HepG2 (cell line): ENCODE results near the gene SLC9B2. TPM values are rescaled to one million over a fixed set of nuclear protein-coding genes. Genes with fewer than 3 reads are reported as not detected.

Experiments used
- AGO2 ChIP-seq: fragments of 200-400 bp; formaldehyde crosslinking; optimal IDR thresholded peaks from 2 replicates; pipeline ENCODE3; 2017; ENCODE audit warnings: mild to moderate bottlenecking, low read depth, low read length, moderate library complexity
- BRCA1 ChIP-seq: sonication (generic); formaldehyde crosslinking; IDR thresholded peaks from 2 replicates; pipeline ENCODE4 v1.4.0; 2020; ENCODE audit warnings: missing genetic modification reagents
- CCAR2 ChIP-seq: fragments of 200-400 bp; formaldehyde crosslinking; optimal IDR thresholded peaks from 2 replicates; pipeline ENCODE3; 2018; ENCODE audit warnings: low read depth, mild to moderate bottlenecking, low read length, moderate library complexity
- GATAD1 ChIP-seq: IDR thresholded peaks from 2 replicates; pipeline ENCODE4 v1.6.1; 2016; ENCODE audit warnings: missing genetic modification reagents, missing compliant biosample characterization
- HHEX ChIP-seq: IDR thresholded peaks from 2 replicates; pipeline ENCODE4 v1.6.1; 2016; ENCODE audit warnings: control low read depth
- NAIF1 ChIP-seq: sonication (generic); formaldehyde crosslinking; IDR thresholded peaks from 2 replicates; pipeline ENCODE4 v1.5.0; 2020; ENCODE audit warnings: mild to moderate bottlenecking, missing genetic modification reagents, borderline replicate concordance
- NFE2 ChIP-seq: sonication (generic); formaldehyde crosslinking; IDR thresholded peaks from 2 replicates; pipeline ENCODE4 v1.4.0; 2020; ENCODE audit warnings: missing genetic modification reagents
- PCBP1 ChIP-seq: fragments of 200-400 bp; formaldehyde crosslinking; IDR thresholded peaks from 2 replicates; pipeline ENCODE4 v1.6.1; 2017; ENCODE audit warnings: mild to moderate bottlenecking, low read depth, low read length, borderline replicate concordance
- SP1 ChIP-seq, 2 experiments: fragments of 450-650 bp in 1 of 2; sonication (generic) in 1 of 2; formaldehyde crosslinking in 1 of 2; IDR thresholded peaks; 2 replicates each; pipeline versions ENCODE4 v1.4.0 to v1.6.1; 2016 to 2020; ENCODE audit warnings: missing genetic modification reagents in 1 of 2
- ZBTB8A ChIP-seq: sonication (generic); formaldehyde crosslinking; IDR thresholded peaks from 2 replicates; pipeline ENCODE4 v1.4.0; 2020; ENCODE audit warnings: mild to moderate bottlenecking, low read depth, missing genetic modification reagents, borderline replicate concordance
- ZMAT3 ChIP-seq: sonication (generic); formaldehyde crosslinking; conservative IDR thresholded peaks from 2 replicates; pipeline ENCODE4 v1.7.0; 2021; ENCODE audit warnings: missing genetic modification reagents
- ZNF619 ChIP-seq: sonication (generic); formaldehyde crosslinking; IDR thresholded peaks from 2 replicates; pipeline ENCODE4 v1.4.0; 2020; ENCODE audit warnings: mild to moderate bottlenecking, missing genetic modification reagents
- ZNF720 ChIP-seq: sonication (generic); formaldehyde crosslinking; IDR thresholded peaks from 2 replicates; pipeline ENCODE4 v1.4.0; 2020; ENCODE audit warnings: missing genetic modification reagents
- polyA plus RNA-seq, 8 experiments: library from polyadenylated mRNA; depleted of rRNA in 3 of 8; stranded (reverse) in 7 of 8; unstranded in 1 of 8; fragments of >200 nt; fragmentation: Illumina TruSeq in 4 of 8; extraction: Trizol in 4 of 8; gene quantifications; 2 replicates each; pipeline versions ENCODE4 v1.2.1 to v1.2.3, GENCODE V29; 2011 to 2016; ENCODE audit warnings: low read depth in 4 of 8, missing spikeins in 1 of 8, mixed read lengths in 1 of 8; ENCODE audit not compliant: insufficient read depth in 1 of 8
- total RNA-seq, 5 experiments: library from RNA; depleted of rRNA; stranded (reverse); fragments of >200 nt; fragmentation: Illumina TruSeq; extraction: Trizol; gene quantifications; 2 replicates each; pipeline ENCODE4 v1.2.3, GENCODE V29; 2016; ENCODE audit warnings: low read depth in 1 of 5
- TF ChIP-seq, protein P1 (sequence below): sonication (generic); formaldehyde crosslinking; IDR thresholded peaks from 2 replicates; pipeline ENCODE4 v1.9.0; 2022; ENCODE audit warnings: missing genetic modification reagents, mild to moderate bottlenecking, borderline replicate concordance
- TF ChIP-seq, protein P2 (sequence below): sonication (generic); formaldehyde crosslinking; conservative IDR thresholded peaks from 2 replicates; pipeline ENCODE4 v1.4.0; 2020; ENCODE audit warnings: mild to moderate bottlenecking, missing genetic modification reagents, moderate library complexity
- TF ChIP-seq, protein P3 (sequence below): sonication (generic); formaldehyde crosslinking; IDR thresholded peaks from 2 replicates; pipeline ENCODE4 v1.4.0; 2020; ENCODE audit warnings: missing genetic modification reagents, borderline replicate concordance
- TF ChIP-seq, protein P4 (sequence below): fragments of 450-650 bp; IDR thresholded peaks from 2 replicates; pipeline ENCODE4 v1.6.1; 2016

Gene SLC9B2
- total and polyA plus RNA-seq, 2 of the 13 experiments (the other 11 are each of a cell fraction or from before 2014, with no cell fraction given): 23.5 to 38.5 TPM

DNA sequence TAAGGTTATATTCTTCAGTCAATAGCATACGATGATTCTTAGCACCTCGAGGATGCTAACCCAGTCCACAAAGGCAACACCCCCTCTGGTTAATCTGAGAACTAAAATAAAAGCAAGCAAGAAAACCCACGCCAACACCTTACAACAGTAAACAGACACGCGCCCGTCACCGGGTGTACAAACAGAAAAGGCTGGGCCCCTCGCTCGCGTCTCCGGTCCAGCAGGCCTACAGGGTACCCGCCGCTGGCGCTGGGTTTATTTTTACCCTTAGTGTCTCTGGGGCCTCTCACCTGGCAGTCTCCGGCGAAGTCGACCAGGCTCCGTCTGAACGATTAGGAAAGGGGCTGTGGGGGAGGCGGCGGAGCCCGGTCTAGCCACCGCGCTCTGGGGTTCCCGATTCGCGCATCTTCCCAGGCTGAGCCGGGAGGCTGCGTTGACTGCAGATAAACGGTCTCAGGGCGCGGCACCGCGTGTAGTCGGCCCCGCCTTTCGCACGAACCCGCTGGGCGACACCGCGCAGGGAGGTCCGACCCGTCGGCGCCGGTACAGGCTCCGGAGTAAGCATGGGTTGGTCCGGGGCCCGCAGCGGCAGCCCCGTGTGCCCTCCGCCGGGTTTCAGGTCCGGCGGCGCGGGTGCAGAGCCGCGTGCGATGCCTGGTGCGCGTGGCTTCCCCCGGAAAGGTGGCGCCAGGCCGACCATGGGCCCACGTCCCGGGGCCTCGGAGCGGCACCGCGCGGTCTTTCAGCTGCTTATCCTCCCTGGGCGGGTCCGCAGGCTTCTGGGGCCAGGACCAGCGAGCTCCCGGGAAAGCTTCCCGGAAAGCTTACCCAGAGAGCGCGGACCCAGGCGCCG lies 441 bp downstream of the SLC9B2 start (continued):
- TF ChIP-seq PCBP1: no peak
- peak; percentile 58; the same call in 1 of the 2 replicates for TF ChIP-seq NAIF1 (CRISPR knock-in tag)
- TF ChIP-seq, protein P1, sequence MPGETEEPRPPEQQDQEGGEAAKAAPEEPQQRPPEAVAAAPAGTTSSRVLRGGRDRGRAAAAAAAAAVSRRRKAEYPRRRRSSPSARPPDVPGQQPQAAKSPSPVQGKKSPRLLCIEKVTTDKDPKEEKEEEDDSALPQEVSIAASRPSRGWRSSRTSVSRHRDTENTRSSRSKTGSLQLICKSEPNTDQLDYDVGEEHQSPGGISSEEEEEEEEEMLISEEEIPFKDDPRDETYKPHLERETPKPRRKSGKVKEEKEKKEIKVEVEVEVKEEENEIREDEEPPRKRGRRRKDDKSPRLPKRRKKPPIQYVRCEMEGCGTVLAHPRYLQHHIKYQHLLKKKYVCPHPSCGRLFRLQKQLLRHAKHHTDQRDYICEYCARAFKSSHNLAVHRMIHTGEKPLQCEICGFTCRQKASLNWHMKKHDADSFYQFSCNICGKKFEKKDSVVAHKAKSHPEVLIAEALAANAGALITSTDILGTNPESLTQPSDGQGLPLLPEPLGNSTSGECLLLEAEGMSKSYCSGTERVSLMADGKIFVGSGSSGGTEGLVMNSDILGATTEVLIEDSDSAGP (CRISPR knock-in tag): peak; percentile 89; the same call in 1 of the 2 replicates
- TF ChIP-seq, protein P2, sequence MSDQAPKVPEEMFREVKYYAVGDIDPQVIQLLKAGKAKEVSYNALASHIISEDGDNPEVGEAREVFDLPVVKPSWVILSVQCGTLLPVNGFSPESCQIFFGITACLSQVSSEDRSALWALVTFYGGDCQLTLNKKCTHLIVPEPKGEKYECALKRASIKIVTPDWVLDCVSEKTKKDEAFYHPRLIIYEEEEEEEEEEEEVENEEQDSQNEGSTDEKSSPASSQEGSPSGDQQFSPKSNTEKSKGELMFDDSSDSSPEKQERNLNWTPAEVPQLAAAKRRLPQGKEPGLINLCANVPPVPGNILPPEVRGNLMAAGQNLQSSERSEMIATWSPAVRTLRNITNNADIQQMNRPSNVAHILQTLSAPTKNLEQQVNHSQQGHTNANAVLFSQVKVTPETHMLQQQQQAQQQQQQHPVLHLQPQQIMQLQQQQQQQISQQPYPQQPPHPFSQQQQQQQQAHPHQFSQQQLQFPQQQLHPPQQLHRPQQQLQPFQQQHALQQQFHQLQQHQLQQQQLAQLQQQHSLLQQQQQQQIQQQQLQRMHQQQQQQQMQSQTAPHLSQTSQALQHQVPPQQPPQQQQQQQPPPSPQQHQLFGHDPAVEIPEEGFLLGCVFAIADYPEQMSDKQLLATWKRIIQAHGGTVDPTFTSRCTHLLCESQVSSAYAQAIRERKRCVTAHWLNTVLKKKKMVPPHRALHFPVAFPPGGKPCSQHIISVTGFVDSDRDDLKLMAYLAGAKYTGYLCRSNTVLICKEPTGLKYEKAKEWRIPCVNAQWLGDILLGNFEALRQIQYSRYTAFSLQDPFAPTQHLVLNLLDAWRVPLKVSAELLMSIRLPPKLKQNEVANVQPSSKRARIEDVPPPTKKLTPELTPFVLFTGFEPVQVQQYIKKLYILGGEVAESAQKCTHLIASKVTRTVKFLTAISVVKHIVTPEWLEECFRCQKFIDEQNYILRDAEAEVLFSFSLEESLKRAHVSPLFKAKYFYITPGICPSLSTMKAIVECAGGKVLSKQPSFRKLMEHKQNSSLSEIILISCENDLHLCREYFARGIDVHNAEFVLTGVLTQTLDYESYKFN: no peak
- TF ChIP-seq ZNF619 (CRISPR knock-in tag): no peak
- peak; percentile 96 for TF ChIP-seq AGO2
- no peak for TF ChIP-seq NFE2 (CRISPR knock-in tag)
- no peak for TF ChIP-seq CCAR2
- peak; percentile 27; the same call in 1 of the 2 replicates for TF ChIP-seq ZBTB8A (CRISPR knock-in tag)
- TF ChIP-seq BRCA1 (CRISPR knock-in tag): 0 out of 2 replicates have a peak, but pooled peaks have one; percentile 67
- TF ChIP-seq, protein P3, sequence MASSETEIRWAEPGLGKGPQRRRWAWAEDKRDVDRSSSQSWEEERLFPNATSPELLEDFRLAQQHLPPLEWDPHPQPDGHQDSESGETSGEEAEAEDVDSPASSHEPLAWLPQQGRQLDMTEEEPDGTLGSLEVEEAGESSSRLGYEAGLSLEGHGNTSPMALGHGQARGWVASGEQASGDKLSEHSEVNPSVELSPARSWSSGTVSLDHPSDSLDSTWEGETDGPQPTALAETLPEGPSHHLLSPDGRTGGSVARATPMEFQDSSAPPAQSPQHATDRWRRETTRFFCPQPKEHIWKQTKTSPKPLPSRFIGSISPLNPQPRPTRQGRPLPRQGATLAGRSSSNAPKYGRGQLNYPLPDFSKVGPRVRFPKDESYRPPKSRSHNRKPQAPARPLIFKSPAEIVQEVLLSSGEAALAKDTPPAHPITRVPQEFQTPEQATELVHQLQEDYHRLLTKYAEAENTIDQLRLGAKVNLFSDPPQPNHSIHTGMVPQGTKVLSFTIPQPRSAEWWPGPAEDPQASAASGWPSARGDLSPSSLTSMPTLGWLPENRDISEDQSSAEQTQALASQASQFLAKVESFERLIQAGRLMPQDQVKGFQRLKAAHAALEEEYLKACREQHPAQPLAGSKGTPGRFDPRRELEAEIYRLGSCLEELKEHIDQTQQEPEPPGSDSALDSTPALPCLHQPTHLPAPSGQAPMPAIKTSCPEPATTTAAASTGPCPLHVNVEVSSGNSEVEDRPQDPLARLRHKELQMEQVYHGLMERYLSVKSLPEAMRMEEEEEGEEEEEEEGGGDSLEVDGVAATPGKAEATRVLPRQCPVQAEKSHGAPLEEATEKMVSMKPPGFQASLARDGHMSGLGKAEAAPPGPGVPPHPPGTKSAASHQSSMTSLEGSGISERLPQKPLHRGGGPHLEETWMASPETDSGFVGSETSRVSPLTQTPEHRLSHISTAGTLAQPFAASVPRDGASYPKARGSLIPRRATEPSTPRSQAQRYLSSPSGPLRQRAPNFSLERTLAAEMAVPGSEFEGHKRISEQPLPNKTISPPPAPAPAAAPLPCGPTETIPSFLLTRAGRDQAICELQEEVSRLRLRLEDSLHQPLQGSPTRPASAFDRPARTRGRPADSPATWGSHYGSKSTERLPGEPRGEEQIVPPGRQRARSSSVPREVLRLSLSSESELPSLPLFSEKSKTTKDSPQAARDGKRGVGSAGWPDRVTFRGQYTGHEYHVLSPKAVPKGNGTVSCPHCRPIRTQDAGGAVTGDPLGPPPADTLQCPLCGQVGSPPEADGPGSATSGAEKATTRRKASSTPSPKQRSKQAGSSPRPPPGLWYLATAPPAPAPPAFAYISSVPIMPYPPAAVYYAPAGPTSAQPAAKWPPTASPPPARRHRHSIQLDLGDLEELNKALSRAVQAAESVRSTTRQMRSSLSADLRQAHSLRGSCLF (CRISPR knock-in tag): no peak
- no peak for TF ChIP-seq ZNF720 (CRISPR knock-in tag)
- TF ChIP-seq SP1 (IDR thresholded peaks at IDR 0.05): no peak
- no peak for TF ChIP-seq SP1 (CRISPR knock-in tag; IDR thresholded peaks at IDR 0.05)
- TF ChIP-seq GATAD1: no peak; the same call in 1 of the 2 replicates
- TF ChIP-seq ZMAT3 (CRISPR knock-in tag): peak; percentile 75
- TF ChIP-seq, protein P4, sequence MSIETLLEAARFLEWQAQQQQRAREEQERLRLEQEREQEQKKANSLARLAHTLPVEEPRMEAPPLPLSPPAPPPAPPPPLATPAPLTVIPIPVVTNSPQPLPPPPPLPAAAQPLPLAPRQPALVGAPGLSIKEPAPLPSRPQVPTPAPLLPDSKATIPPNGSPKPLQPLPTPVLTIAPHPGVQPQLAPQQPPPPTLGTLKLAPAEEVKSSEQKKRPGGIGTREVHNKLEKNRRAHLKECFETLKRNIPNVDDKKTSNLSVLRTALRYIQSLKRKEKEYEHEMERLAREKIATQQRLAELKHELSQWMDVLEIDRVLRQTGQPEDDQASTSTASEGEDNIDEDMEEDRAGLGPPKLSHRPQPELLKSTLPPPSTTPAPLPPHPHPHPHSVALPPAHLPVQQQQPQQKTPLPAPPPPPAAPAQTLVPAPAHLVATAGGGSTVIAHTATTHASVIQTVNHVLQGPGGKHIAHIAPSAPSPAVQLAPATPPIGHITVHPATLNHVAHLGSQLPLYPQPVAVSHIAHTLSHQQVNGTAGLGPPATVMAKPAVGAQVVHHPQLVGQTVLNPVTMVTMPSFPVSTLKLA: no peak
- no peak for TF ChIP-seq HHEX (CRISPR knock-in tag)
